PC-3 (cell line): ENCODE results near the gene KEL. TPM values are rescaled to one million over a fixed set of nuclear protein-coding genes. Genes with fewer than 3 reads are reported as not detected.
A peak's percentile ranks its signal among the peaks of the same experiment; 100 is the strongest.

Source experiments
- ATAC-seq: fragments of 200-7000 bp; cut with Tn5 transposase; 2 replicates; pipeline ENCODE4 v1.9.1; 2020; ENCODE audit warnings: mild to moderate bottlenecking, moderate library complexity
- BruUV-seq: library from RNA; stranded (reverse); fragments of 400-500 nt; replicated peaks from 2 replicates; lab custom pipeline; 2021; lab: Mats Ljungman, UMichigan
- CTCF ChIA-PET: fragments of 300-600 bp; sonication (Branson Sonifier 250); formaldehyde crosslinking; loops from one replicate; lab custom pipeline; 2022; ENCODE audit warnings: antibody characterized with exemption; lab: Charles Lee
- POLR2A ChIA-PET: fragments of 300-600 bp; sonication (Branson Sonifier 250); formaldehyde crosslinking; loops from one replicate; lab custom pipeline; 2022; ENCODE audit warnings: antibody characterized with exemption; ENCODE audit not compliant: unreplicated experiment; lab: Charles Lee
- DNase-seq: peaks from one replicate; pipeline ENCODE4 v3.0.0-alpha.2; 2015
- H2AFZ ChIP-seq: fragments of 300-600 bp; sonication (generic); 2 replicates; pipeline ENCODE4 v1.6.0; 2016; ENCODE audit warnings: antibody characterized with exemption, low read length
- H3F3A ChIP-seq: fragments of 300-600 bp; sonication (generic); one replicate; pipeline ENCODE4 v1.6.0; 2017; ENCODE audit warnings: antibody characterized with exemption, low read length, control low read depth, mild to moderate bottlenecking; ENCODE audit not compliant: unreplicated experiment
- H3K27ac ChIP-seq: fragments of 300-600 bp; sonication (generic); 2 replicates; pipeline ENCODE4 v1.5.1; 2016; ENCODE audit warnings: mild to moderate bottlenecking, low read length
- H3K27me3 ChIP-seq: fragments of 300-600 bp; sonication (generic); 2 replicates; pipeline ENCODE4 v1.6.1; 2016; ENCODE audit warnings: low read length, mixed read lengths
- H3K36me3 ChIP-seq: fragments of 300-600 bp; sonication (generic); 2 replicates; pipeline ENCODE4 v1.6.1; 2016; ENCODE audit warnings: low read depth, mixed run types, low read length, mixed read lengths
- H3K4me1 ChIP-seq: fragments of 300-600 bp; sonication (generic); 2 replicates; pipeline ENCODE4 v1.5.1; 2016; ENCODE audit warnings: low read length; ENCODE audit not compliant: insufficient read depth
- H3K4me2 ChIP-seq: fragments of 300-600 bp; sonication (generic); 2 replicates; pipeline ENCODE4 v1.6.0; 2016; ENCODE audit warnings: low read length
- H3K4me3 ChIP-seq: fragments of 300-600 bp; sonication (generic); 2 replicates; pipeline ENCODE4 v1.5.1; 2016; ENCODE audit warnings: mild to moderate bottlenecking, low read length, mixed read lengths
- H3K79me2 ChIP-seq: fragments of 300-600 bp; sonication (generic); 2 replicates; pipeline ENCODE4 v1.6.1; 2017; ENCODE audit warnings: low read length, mixed read lengths
- H3K9ac ChIP-seq: fragments of 300-600 bp; sonication (generic); 2 replicates; pipeline ENCODE4 v1.6.0; 2016; ENCODE audit warnings: mild to moderate bottlenecking, low read length
- H3K9me2 ChIP-seq: fragments of 300-600 bp; sonication (generic); replicated peaks from 2 replicates; pipeline ENCODE4 v1.6.1; 2016; ENCODE audit warnings: mixed run types, low read length, mixed read lengths
- H3K9me3 ChIP-seq: fragments of 300-600 bp; sonication (generic); 2 replicates; pipeline ENCODE4 v1.6.1; 2016; ENCODE audit warnings: low read length, mixed read lengths
- H4K20me1 ChIP-seq: fragments of 300-600 bp; sonication (generic); 2 replicates; pipeline ENCODE4 v1.6.1; 2016; ENCODE audit warnings: low read length, mixed read lengths
- EZH2 ChIP-seq: fragments of 300-600 bp; sonication (generic); IDR thresholded peaks from one replicate; pipeline ENCODE4 v1.6.1; 2017; ENCODE audit warnings: antibody characterized with exemption, mild to moderate bottlenecking, low read length; ENCODE audit not compliant: unreplicated experiment
- EZH2phosphoT487 ChIP-seq: fragments of 300-600 bp; sonication (generic); IDR thresholded peaks from 2 replicates; pipeline ENCODE4 v1.6.1; 2018; ENCODE audit warnings: mild to moderate bottlenecking, antibody characterized with exemption, low read length, borderline replicate concordance
- intact Hi-C: fragments of 100-400 bp; cut with micrococcal nuclease; formaldehyde crosslinking; loops from 2 replicates; pipeline ENCODE4 v1.9.0; 2023
- total RNA-seq: library from RNA; depleted of rRNA; stranded (reverse); fragments of >200 nt; gene quantifications from 2 replicates; pipeline ENCODE4 v1.2.3, GENCODE V29; 2014
- TF ChIP-seq, protein P1 (sequence below): fragments of 300-600 bp; sonication (generic); conservative IDR thresholded peaks from 2 replicates; pipeline ENCODE4 v1.5.1; 2017; ENCODE audit warnings: antibody characterized with exemption, low read depth, mild to moderate bottlenecking, low read length

KEL gene
- total RNA-seq, 1 experiment from 2014 or later: 0.18 TPM

DNA sequence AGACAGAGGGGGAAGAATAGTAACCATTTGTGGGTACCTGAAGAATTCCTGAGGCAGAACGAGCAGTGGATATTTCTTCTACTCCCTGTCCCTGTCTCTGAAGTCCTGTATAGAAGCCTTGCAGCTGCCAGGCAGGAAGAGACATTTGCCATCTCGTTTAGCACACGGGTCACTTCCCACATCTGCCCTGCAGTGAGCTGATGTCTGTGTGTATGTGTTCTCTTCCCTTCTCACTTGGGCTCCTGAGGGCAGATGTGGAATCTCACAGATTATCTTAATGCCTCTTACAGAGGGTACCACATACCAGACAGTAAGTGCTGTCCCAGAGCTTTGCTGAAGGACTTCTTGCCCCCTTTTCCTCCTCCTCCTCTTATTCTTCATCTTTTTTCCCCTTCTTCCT lies 62.5 kb downstream of the KEL start:
- peaks cover 18% of the 10 kb centered on the region for H3K4me1 ChIP-seq
- no peak for TF ChIP-seq EZH2
- TF ChIP-seq, protein P1, sequence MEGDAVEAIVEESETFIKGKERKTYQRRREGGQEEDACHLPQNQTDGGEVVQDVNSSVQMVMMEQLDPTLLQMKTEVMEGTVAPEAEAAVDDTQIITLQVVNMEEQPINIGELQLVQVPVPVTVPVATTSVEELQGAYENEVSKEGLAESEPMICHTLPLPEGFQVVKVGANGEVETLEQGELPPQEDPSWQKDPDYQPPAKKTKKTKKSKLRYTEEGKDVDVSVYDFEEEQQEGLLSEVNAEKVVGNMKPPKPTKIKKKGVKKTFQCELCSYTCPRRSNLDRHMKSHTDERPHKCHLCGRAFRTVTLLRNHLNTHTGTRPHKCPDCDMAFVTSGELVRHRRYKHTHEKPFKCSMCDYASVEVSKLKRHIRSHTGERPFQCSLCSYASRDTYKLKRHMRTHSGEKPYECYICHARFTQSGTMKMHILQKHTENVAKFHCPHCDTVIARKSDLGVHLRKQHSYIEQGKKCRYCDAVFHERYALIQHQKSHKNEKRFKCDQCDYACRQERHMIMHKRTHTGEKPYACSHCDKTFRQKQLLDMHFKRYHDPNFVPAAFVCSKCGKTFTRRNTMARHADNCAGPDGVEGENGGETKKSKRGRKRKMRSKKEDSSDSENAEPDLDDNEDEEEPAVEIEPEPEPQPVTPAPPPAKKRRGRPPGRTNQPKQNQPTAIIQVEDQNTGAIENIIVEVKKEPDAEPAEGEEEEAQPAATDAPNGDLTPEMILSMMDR: no peak
- no peak for TF ChIP-seq EZH2phosphoT487
- H3F3A ChIP-seq: no peaks in the 10 kb centered on the region
- ATAC-seq (no peak), DNase-seq (no peak)
- no peak overlapping the region for H3K27ac ChIP-seq
- H3K36me3 ChIP-seq: no peaks in the 10 kb centered on the region
- no TSS peak for BruUV-seq
- no peaks in the 10 kb centered on the region for H3K79me2 ChIP-seq
- H3K9ac ChIP-seq: no peak overlapping the region
- ChIA-PET CTCF (interaction anchor here (0.6 to 0.7 kb wide), 2 partner anchors 64 to 316 kb away, joined by 3 to 8 read pairs; no protein-coding TSS in a partner anchor), POLR2A (interaction anchor here (0.8 kb wide), 1 partner anchor 11 kb away, joined by 4 read pairs; no protein-coding TSS in a partner anchor)
- H3K27me3 ChIP-seq: peaks cover 10% of the 10 kb centered on the region
- H3K4me2 ChIP-seq: no peak overlapping the region
- intact Hi-C loops: no loop called here
- H3K9me3 ChIP-seq: no peaks in the 10 kb centered on the region
- H3K9me2 ChIP-seq: no peaks in the 10 kb centered on the region
- no peaks in the 10 kb centered on the region for H4K20me1 ChIP-seq
- no peak overlapping the region for H2AFZ ChIP-seq
- H3K4me3 ChIP-seq: no peak overlapping the region

DNA sequence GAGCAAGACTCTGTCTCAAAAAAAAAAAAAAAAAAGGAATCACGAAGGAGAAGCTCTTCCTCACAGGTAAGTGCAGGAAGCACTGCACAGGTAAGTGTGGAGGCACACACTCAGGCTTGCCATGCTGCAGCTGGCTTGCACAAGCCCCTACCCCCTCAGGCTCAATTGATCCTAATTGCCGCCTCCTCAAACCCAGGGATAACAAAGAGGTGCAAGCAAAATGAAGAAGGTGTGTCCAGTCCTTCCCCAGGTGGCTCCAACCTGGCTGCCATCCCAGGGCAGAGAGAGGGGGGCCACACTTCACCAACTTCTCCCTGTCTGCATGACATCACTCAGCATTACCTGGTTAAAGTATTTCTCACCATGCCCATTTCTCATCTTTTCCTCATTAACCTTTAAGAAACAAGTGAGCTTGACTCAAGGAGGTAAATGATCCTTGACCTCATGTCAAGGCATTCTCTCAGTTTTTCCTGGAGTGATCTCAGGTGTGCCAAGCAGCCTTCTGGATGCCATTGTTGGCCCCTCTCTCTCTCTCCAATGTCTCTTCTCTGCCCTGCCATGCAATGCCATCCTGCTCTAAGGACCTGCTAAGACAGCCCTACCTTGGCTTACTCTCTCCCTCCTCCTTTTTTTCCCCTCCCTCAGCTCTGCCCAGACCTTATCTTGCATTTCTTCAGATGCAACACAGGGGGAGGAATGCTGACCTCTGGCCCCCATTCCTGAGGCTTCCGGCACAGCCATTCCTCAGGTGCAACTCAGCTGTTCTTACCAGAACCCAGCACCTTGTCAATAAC lies 63.6 kb downstream of the KEL start:
- BruUV-seq: no TSS peak

More for the DNA sequence above, 63.6 kb downstream of the KEL start:
- Histone ChIP-seq H3K4me1 (peaks cover 18% of the 10 kb centered on the region), H3K4me2 (no peak overlapping the region), H3K9me2 (no peaks in the 10 kb centered on the region), H3K9me3 (no peaks in the 10 kb centered on the region), H3K36me3 (no peaks in the 10 kb centered on the region), H3K79me2 (no peaks in the 10 kb centered on the region), H3K9ac (no peak overlapping the region), H3K27ac (no peak overlapping the region), H2AFZ (no peak overlapping the region), H4K20me1 (no peaks in the 10 kb centered on the region), H3K4me3 (no peak overlapping the region), H3K27me3 (peaks cover 10% of the 10 kb centered on the region), H3F3A (no peaks in the 10 kb centered on the region)
- ATAC-seq (no peak), DNase-seq (peak; percentile 25)
- ChIA-PET CTCF (interaction anchor here (0.7 kb wide), 1 partner anchor 63 kb away, joined by 8 read pairs; no protein-coding TSS in a partner anchor), POLR2A (no interaction called here)
- TF ChIP-seq EZH2phosphoT487 (no peak), EZH2 (no peak)
- TF ChIP-seq, protein P1: no peak
- intact Hi-C loops: no loop called here
